PFSK-1 (cell line): Measurements from ENCODE around the gene C12orf43.

Source experiments
- POLR2AphosphoS5 ChIP-seq: IDR thresholded peaks from 2 replicates; pipeline ENCODE4 v1.6.1; 2012; ENCODE audit warnings: low read depth, mild to moderate bottlenecking, control low read depth, low read length, moderate library complexity
- REST ChIP-seq, 2 experiments: IDR thresholded peaks; 2 replicates each; pipeline versions ENCODE4 v1.6.1 to v1.8.0; 2011 to 2012; ENCODE audit warnings: low read depth in 2 of 2, low read length in 2 of 2, control low read depth in 1 of 2, inconsistent platforms in 1 of 2, mild to moderate bottlenecking in 1 of 2, moderate library complexity in 1 of 2; ENCODE audit not compliant: insufficient read depth in 1 of 2
- SIN3A ChIP-seq: IDR thresholded peaks from 2 replicates; pipeline ENCODE4 v1.6.1; 2012; ENCODE audit warnings: mild to moderate bottlenecking, low read length, moderate library complexity, borderline replicate concordance; ENCODE audit not compliant: insufficient read depth
- TAF1 ChIP-seq: IDR thresholded peaks from 2 replicates; pipeline ENCODE4 v1.6.1; 2012; ENCODE audit warnings: low read length, control low read depth, borderline replicate concordance; ENCODE audit not compliant: insufficient read depth

GRCh38 chr12:121003650-121004049, 12.6 kb downstream of the C12orf43 start:
- TF ChIP-seq POLR2AphosphoS5 = no peak
- TF ChIP-seq REST (IDR thresholded peaks at IDR 0.05; ENCODE audit: insufficient read depth in 1 of 2, low read depth in 2 of 2, low read length in 2 of 2) = no peak
- no peak for TF ChIP-seq SIN3A
- no peak for TF ChIP-seq TAF1
